Calu3 (cell line): ENCODE results near the gene PABPN1. TPM values are rescaled to one million over a fixed set of nuclear protein-coding genes. Genes with fewer than 3 reads are reported as not detected.
A peak's percentile ranks its signal among the peaks of the same experiment; 100 is the strongest.
"Not testable (repeated sequence)": the region's sequence is repeated elsewhere in the genome, so short reads cannot be mapped to it uniquely, and the experiment has no call there.

Experiments
- Bru-seq: library from RNA; stranded (reverse); fragments of 400-500 nt; gene quantifications from one replicate; lab custom pipeline; 2021; lab: Mats Ljungman, UMichigan
- BruChase-seq, 2 experiments: library from RNA; stranded (reverse); fragments of 400-500 nt; gene quantifications; one replicate each; lab custom pipeline; 2021; lab: Mats Ljungman, UMichigan
- BruUV-seq: library from RNA; stranded (reverse); fragments of 400-500 nt; replicated peaks from 2 replicates; lab custom pipeline; 2021; lab: Mats Ljungman, UMichigan
- CTCF ChIA-PET: fragments of 300-600 bp; sonication (Branson Sonifier 250); formaldehyde crosslinking; loops from one replicate; lab custom pipeline; 2022; ENCODE audit warnings: antibody characterized with exemption; lab: Charles Lee
- DNase-seq: peaks from one replicate; pipeline ENCODE4 v3.0.0; 2022
- H3K27ac Mint-ChIP-seq: one replicate; pipeline ENCODE4 v1.8.0; 2022; ENCODE audit warnings: mixed read lengths; ENCODE audit not compliant: unreplicated experiment
- H3K27me3 Mint-ChIP-seq: one replicate; pipeline ENCODE4 v1.8.0; 2022; ENCODE audit warnings: mixed read lengths; ENCODE audit not compliant: unreplicated experiment
- H3K36me3 Mint-ChIP-seq: one replicate; pipeline ENCODE4 v1.8.0; 2022; ENCODE audit warnings: mild to moderate bottlenecking, moderate library complexity, mixed read lengths; ENCODE audit not compliant: insufficient read depth, unreplicated experiment
- H3K4me1 Mint-ChIP-seq: one replicate; pipeline ENCODE4 v1.8.0; 2022; ENCODE audit warnings: mild to moderate bottlenecking, low read depth, mixed read lengths; ENCODE audit not compliant: unreplicated experiment
- H3K4me3 Mint-ChIP-seq: one replicate; pipeline ENCODE4 v1.8.0; 2022; ENCODE audit warnings: mild to moderate bottlenecking, low read depth, moderate library complexity, mixed read lengths; ENCODE audit not compliant: unreplicated experiment
- H3K9me3 Mint-ChIP-seq: one replicate; pipeline ENCODE4 v1.8.0; 2022; ENCODE audit warnings: low read depth, mixed read lengths; ENCODE audit not compliant: unreplicated experiment
- CTCF ChIP-seq: fragments of 200-600 bp; IDR thresholded peaks from one replicate; pipeline ENCODE4 v1.8.0; 2022; ENCODE audit warnings: antibody characterized with exemption; ENCODE audit not compliant: unreplicated experiment
- intact Hi-C: fragments of 100-400 bp; cut with micrococcal nuclease; formaldehyde crosslinking; loops from one replicate; pipeline ENCODE4 v1.10.0; 2022; ENCODE audit not compliant: unreplicated experiment
- long read RNA-seq: library from polyadenylated mRNA; stranded (forward); transcript quantifications from one replicate; pipeline ENCODE4 v2.0.0, GENCODE V29; 2022
- total RNA-seq: library from RNA; stranded (reverse); gene quantifications from 2 replicates; pipeline ENCODE4 v1.2.3, GENCODE V29; 2022

PABPN1 gene
- total RNA-seq (173 and 181 TPM in 2 replicates), Bru-seq, nascent RNA (percentile 94 among the genes with signal in this experiment), BruChase-seq, experiment 1, labeled RNA remaining after a 6-hour chase (percentile 99 among the genes with signal in this experiment), BruChase-seq, experiment 2, labeled RNA remaining after a 2-hour chase (percentile 99 among the genes with signal in this experiment)
- long read RNA-seq, transcript PABPN1-207 (6 exons, 1,220 nt) = minor isoform, 13 of 233 reads
- long read RNA-seq, transcript PABPN1-202 (6 exons, 2,768 nt) = minor isoform, 5 of 233 reads
- long read RNA-seq, transcript PABPN1-201 (7 exons, 2,001 nt) = major isoform, 36 of 233 reads
- long read RNA-seq, partial matches to known transcripts = 2 of 233 reads
- long read RNA-seq, other reads (novel, unspliced or antisense) = 175 of 233 reads

- TF ChIP-seq CTCF = no peak
- DNase-seq = peak; percentile 95
- no peaks in the 10 kb centered on the region for H3K9me3 Mint-ChIP-seq
- CTCF ChIA-PET = interaction anchor here (0.6 to 2.7 kb wide), 6 partner anchors 11 to 249 kb away, joined by 3 to 12 read pairs (median 6); partner anchors contain the start of genes ACIN1 and BCL2L2
- TSS peak; percentile 85 for BruUV-seq
- H3K27me3 Mint-ChIP-seq = no peaks in the 10 kb centered on the region
- H3K4me3 Mint-ChIP-seq = peak within 1 kb of the TSS; percentile 92
- H3K4me1 Mint-ChIP-seq = peaks cover 11% of the 10 kb centered on the region
- intact Hi-C loops = loop anchor here (10.0 kb wide), 1 partner anchor 234 kb away; the partner anchor contains the start of genes THTPA and ZFHX2
- peaks cover 74% of the 10 kb centered on the region for H3K36me3 Mint-ChIP-seq
- H3K27ac Mint-ChIP-seq = peak within 1 kb of the TSS; percentile 92
Measured at GRCh38 chr14:23320584-23321571, at the start of gene PABPN1. PABPN1 (plus strand) TSS chr14:23321457; CDS start chr14:23321470, 13 bp downstream.

GRCh38 chr14:23275412-23275811 is 45.8 kb upstream of the PABPN1 start:
- H3K9me3 Mint-ChIP-seq = peaks cover 6% of the 10 kb centered on the region
- DNase-seq = no peak
- no peak for TF ChIP-seq CTCF
- intact Hi-C loops = no loop called here
- H3K4me3 Mint-ChIP-seq = no peak overlapping the region
- no TSS peak for BruUV-seq
- CTCF ChIA-PET = no interaction called here
- no peak overlapping the region for H3K27ac Mint-ChIP-seq
- peaks cover 14% of the 10 kb centered on the region for H3K4me1 Mint-ChIP-seq
- H3K36me3 Mint-ChIP-seq = peaks cover 19% of the 10 kb centered on the region
- no peaks in the 10 kb centered on the region for H3K27me3 Mint-ChIP-seq

- TF ChIP-seq CTCF = no peak
- Mint-ChIP-seq H3K36me3 (peaks cover 19% of the 10 kb centered on the region), H3K27ac (no peak overlapping the region), H3K4me3 (no peak overlapping the region), H3K9me3 (peaks cover 6% of the 10 kb centered on the region), H3K27me3 (no peaks in the 10 kb centered on the region), H3K4me1 (peaks cover 14% of the 10 kb centered on the region)
- intact Hi-C loops = no loop called here
- no peak for DNase-seq
- no TSS peak for BruUV-seq
- CTCF ChIA-PET = no interaction called here
Measured at GRCh38 chr14:23277189-23277588, 44.1 kb upstream of the PABPN1 start.

- H3K27me3 Mint-ChIP-seq, DNase-seq, CTCF ChIA-PET, H3K27ac Mint-ChIP-seq, intact Hi-C loops, H3K4me3 Mint-ChIP-seq, H3K9me3 Mint-ChIP-seq, BruUV-seq: not testable (repeated sequence)
- Mint-ChIP-seq H3K4me1 (peaks cover 14% of the 10 kb centered on the region), H3K36me3 (peaks cover 19% of the 10 kb centered on the region)
Measured at GRCh38 chr14:23277928-23278327, 43.3 kb upstream of the PABPN1 start.
